ENCODE measurements around the gene CFAP61.
"Not testable (repeated sequence)": the region's sequence is repeated elsewhere in the genome, so short reads cannot be mapped to it uniquely, and the experiment has no call there.

GRCh38 chr20:20244384-20244783, 192.1 kb downstream of the CFAP61 start:
- TF ChIP-seq, protein P1, sequence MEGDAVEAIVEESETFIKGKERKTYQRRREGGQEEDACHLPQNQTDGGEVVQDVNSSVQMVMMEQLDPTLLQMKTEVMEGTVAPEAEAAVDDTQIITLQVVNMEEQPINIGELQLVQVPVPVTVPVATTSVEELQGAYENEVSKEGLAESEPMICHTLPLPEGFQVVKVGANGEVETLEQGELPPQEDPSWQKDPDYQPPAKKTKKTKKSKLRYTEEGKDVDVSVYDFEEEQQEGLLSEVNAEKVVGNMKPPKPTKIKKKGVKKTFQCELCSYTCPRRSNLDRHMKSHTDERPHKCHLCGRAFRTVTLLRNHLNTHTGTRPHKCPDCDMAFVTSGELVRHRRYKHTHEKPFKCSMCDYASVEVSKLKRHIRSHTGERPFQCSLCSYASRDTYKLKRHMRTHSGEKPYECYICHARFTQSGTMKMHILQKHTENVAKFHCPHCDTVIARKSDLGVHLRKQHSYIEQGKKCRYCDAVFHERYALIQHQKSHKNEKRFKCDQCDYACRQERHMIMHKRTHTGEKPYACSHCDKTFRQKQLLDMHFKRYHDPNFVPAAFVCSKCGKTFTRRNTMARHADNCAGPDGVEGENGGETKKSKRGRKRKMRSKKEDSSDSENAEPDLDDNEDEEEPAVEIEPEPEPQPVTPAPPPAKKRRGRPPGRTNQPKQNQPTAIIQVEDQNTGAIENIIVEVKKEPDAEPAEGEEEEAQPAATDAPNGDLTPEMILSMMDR (IDR thresholded peaks at IDR 0.05), result not testable (repeated sequence)
- TF ChIP-seq POLR2A (IDR thresholded peaks at IDR 0.05), result not testable (repeated sequence)

Data from adrenal gland (tissue), 5 donors.